A673 (cell line): ENCODE results near the gene TFEC.

Experiments
- EZH2 ChIP-seq: fragments of 200-600 bp; sonication (generic); IDR thresholded peaks from 2 replicates; pipeline ENCODE4 v1.6.1; 2017; ENCODE audit warnings: borderline replicate concordance, low read depth, mild to moderate bottlenecking, mixed read lengths, antibody characterized with exemption, low read length; ENCODE audit not compliant: poor library complexity, severe bottlenecking
- TF ChIP-seq, protein P1 (sequence below): fragments of 300-800, 200-600 bp; sonication (generic); conservative IDR thresholded peaks from 2 replicates; pipeline ENCODE4 v1.5.1; 2017; ENCODE audit warnings: low read depth, mild to moderate bottlenecking, antibody characterized with exemption, low read length, moderate library complexity, mixed read lengths

DNA sequence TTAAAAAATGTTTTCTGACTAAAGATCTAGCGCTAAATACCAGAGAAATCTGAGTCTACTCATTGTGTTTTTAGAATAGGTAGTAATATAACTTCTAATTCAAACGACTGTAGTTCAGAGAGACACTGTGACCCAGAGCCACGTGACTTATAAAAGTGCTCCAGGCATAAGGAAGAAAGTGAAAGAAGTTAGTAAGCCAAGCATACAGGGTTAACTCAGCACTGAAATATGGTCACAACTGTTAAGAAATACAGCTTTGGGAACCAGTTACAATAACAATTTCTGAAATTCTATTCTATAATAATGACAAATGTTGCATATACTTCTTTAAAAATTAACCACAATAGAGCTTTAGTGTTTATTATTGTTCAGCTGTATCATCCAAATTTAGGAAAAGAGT lies 119.1 kb downstream of the TFEC start:
- TF ChIP-seq, protein P1, sequence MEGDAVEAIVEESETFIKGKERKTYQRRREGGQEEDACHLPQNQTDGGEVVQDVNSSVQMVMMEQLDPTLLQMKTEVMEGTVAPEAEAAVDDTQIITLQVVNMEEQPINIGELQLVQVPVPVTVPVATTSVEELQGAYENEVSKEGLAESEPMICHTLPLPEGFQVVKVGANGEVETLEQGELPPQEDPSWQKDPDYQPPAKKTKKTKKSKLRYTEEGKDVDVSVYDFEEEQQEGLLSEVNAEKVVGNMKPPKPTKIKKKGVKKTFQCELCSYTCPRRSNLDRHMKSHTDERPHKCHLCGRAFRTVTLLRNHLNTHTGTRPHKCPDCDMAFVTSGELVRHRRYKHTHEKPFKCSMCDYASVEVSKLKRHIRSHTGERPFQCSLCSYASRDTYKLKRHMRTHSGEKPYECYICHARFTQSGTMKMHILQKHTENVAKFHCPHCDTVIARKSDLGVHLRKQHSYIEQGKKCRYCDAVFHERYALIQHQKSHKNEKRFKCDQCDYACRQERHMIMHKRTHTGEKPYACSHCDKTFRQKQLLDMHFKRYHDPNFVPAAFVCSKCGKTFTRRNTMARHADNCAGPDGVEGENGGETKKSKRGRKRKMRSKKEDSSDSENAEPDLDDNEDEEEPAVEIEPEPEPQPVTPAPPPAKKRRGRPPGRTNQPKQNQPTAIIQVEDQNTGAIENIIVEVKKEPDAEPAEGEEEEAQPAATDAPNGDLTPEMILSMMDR: no peak
- TF ChIP-seq EZH2: no peak
